Erythroblast (primary cell): ENCODE measurements around the gene IL1RAPL2.

Experiments used
- GATA1 ChIP-seq: IDR thresholded peaks from 2 replicates; pipeline ENCODE4 v1.6.1; 2011; ENCODE audit warnings: low read depth, mild to moderate bottlenecking, control low read depth, low read length, moderate library complexity
- POLR2A ChIP-seq: IDR thresholded peaks from 2 replicates; pipeline ENCODE4 v1.6.1; 2011; ENCODE audit warnings: mild to moderate bottlenecking, low read length

DNA sequence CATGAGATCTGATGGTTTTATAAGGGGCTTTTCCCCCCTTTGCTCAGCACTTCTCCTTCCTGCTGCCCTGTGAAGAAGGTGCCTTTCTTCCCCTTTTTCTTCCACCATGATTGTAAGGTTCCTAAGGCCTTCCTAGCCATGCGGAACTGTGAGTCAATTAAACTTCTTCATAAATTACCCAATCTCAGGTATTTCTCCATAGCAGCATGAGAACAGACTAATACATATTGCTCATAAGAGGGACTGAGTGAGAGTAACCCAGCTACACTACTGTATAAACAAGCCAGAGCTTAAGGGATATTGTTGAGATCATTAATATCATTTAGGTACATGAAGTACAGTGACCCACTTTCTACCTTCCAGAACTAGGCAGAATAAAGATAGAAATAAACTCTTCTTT, 551.6 kb downstream of the IL1RAPL2 start:
- no peak for TF ChIP-seq POLR2A
- TF ChIP-seq GATA1 = no peak
